DOHH2 (cell line): ENCODE data around the gene AHRR.

Source experiments
- H3F3A ChIP-seq: fragments of 200-600 bp; sonication (generic), shearing (Covaris generic); 2 replicates; pipeline ENCODE4 v1.6.0; 2016; ENCODE audit warnings: antibody characterized with exemption, mild to moderate bottlenecking; ENCODE audit not compliant: control insufficient read depth, insufficient read depth
- H3K27ac ChIP-seq: fragments of 200-600 bp; sonication (generic); 2 replicates; pipeline ENCODE4 v1.5.1; 2014; ENCODE audit warnings: low read depth, mild to moderate bottlenecking, low read length, moderate library complexity
- H3K27me3 ChIP-seq: fragments of 200-600 bp; sonication (generic); 2 replicates; pipeline ENCODE4 v1.6.1; 2014; ENCODE audit warnings: mild to moderate bottlenecking, low read length, mixed read lengths; ENCODE audit not compliant: control insufficient read depth
- H3K36me3 ChIP-seq: fragments of 200-600 bp; sonication (generic); 2 replicates; pipeline ENCODE4 v1.6.1; 2014; ENCODE audit warnings: mild to moderate bottlenecking, low read length, moderate library complexity, mixed read lengths; ENCODE audit not compliant: control insufficient read depth
- H3K4me1 ChIP-seq: fragments of 200-600 bp; sonication (generic); 2 replicates; pipeline ENCODE4 v1.6.1; 2014; ENCODE audit warnings: mild to moderate bottlenecking, low read length, mixed read lengths; ENCODE audit not compliant: control insufficient read depth
- H3K4me2 ChIP-seq: fragments of 200-600 bp; sonication (generic); 2 replicates; pipeline ENCODE4 v1.6.0; 2014; ENCODE audit warnings: mild to moderate bottlenecking, low read length, moderate library complexity
- H3K4me3 ChIP-seq: fragments of 200-600 bp; sonication (generic); 2 replicates; pipeline ENCODE4 v1.5.1; 2014; ENCODE audit warnings: mild to moderate bottlenecking, low read length, mixed read lengths
- H3K79me2 ChIP-seq: fragments of 200-600 bp; sonication (generic); 2 replicates; pipeline ENCODE4 v1.6.1; 2014; ENCODE audit warnings: mild to moderate bottlenecking, low read length, mixed read lengths; ENCODE audit not compliant: control insufficient read depth
- H3K9me2 ChIP-seq: fragments of 200-600 bp; sonication (generic); replicated peaks from 2 replicates; pipeline ENCODE4 v1.6.1; 2014; ENCODE audit warnings: mild to moderate bottlenecking, low read length, mixed read lengths; ENCODE audit not compliant: control insufficient read depth
- H3K9me3 ChIP-seq: fragments of 200-600 bp; sonication (generic); 2 replicates; pipeline ENCODE4 v1.6.1; 2014; ENCODE audit warnings: antibody characterized with exemption, low read length, mixed read lengths; ENCODE audit not compliant: control insufficient read depth, insufficient read depth
- H4K20me1 ChIP-seq: fragments of 200-600 bp; sonication (generic); 2 replicates; pipeline ENCODE4 v1.6.0; 2014; ENCODE audit warnings: low read depth, mild to moderate bottlenecking, antibody characterized with exemption, low read length, moderate library complexity; ENCODE audit not compliant: control insufficient read depth, insufficient read depth
- CTCF ChIP-seq: fragments of 200-600 bp; sonication (generic); IDR thresholded peaks from one replicate; pipeline ENCODE4 v1.5.1; 2014; ENCODE audit warnings: antibody characterized with exemption, mild to moderate bottlenecking, low read depth, low read length; ENCODE audit not compliant: poor library complexity, severe bottlenecking
- EZH2phosphoT487 ChIP-seq: fragments of 200-600 bp; sonication (generic); IDR thresholded peaks from 2 replicates; pipeline ENCODE4 v1.6.1; 2017; ENCODE audit warnings: borderline replicate concordance, mild to moderate bottlenecking, antibody characterized with exemption, low read length, moderate library complexity, mixed read lengths

The AHRR gene

GRCh38 chr5:326109-326508, 4.6 kb downstream of the AHRR start:
- H3K79me2 ChIP-seq, result no peaks in the 10 kb centered on the region
- no peaks in the 10 kb centered on the region for H3K9me3 ChIP-seq
- no peak for TF ChIP-seq CTCF
- H3K4me3 ChIP-seq, result no peak overlapping the region
- no peaks in the 10 kb centered on the region for H3K9me2 ChIP-seq
- no peak overlapping the region for H3K27ac ChIP-seq
- H3K36me3 ChIP-seq, result no peaks in the 10 kb centered on the region
- H3K27me3 ChIP-seq, result no peaks in the 10 kb centered on the region
- no peak overlapping the region for H3K4me2 ChIP-seq
- H4K20me1 ChIP-seq, result no peaks in the 10 kb centered on the region
- H3F3A ChIP-seq, result peaks cover 7% of the 10 kb centered on the region; the same call in 1 of the 2 replicates
- H3K4me1 ChIP-seq, result peaks cover 33% of the 10 kb centered on the region

GRCh38 chr5:329121-329735, 7.7 kb downstream of the AHRR start:
- H3K9me3 ChIP-seq, result no peaks in the 10 kb centered on the region
- H3K4me3 ChIP-seq, result no peak overlapping the region
- no peaks in the 10 kb centered on the region for H3K36me3 ChIP-seq
- no peaks in the 10 kb centered on the region for H3K9me2 ChIP-seq
- no peaks in the 10 kb centered on the region for H3K27me3 ChIP-seq
- H4K20me1 ChIP-seq, result no peaks in the 10 kb centered on the region
- H3K4me2 ChIP-seq, result no peak overlapping the region
- H3K4me1 ChIP-seq, result peaks cover 21% of the 10 kb centered on the region
- no peaks in the 10 kb centered on the region for H3K79me2 ChIP-seq
- H3F3A ChIP-seq, result no peaks in the 10 kb centered on the region
- TF ChIP-seq CTCF, result no peak
- TF ChIP-seq EZH2phosphoT487, result no peak
- no peak overlapping the region for H3K27ac ChIP-seq

GRCh38 chr5:329768-330167, 8.3 kb downstream of the AHRR start:
- H3K4me1 ChIP-seq, result peaks cover 21% of the 10 kb centered on the region
- no peaks in the 10 kb centered on the region for H4K20me1 ChIP-seq
- H3K4me3 ChIP-seq, result no peak overlapping the region
- no peaks in the 10 kb centered on the region for H3K27me3 ChIP-seq
- TF ChIP-seq CTCF, result no peak
- no peak for TF ChIP-seq EZH2phosphoT487
- no peak overlapping the region for H3K4me2 ChIP-seq
- no peaks in the 10 kb centered on the region for H3K9me3 ChIP-seq
- H3K36me3 ChIP-seq, result no peaks in the 10 kb centered on the region
- no peaks in the 10 kb centered on the region for H3K9me2 ChIP-seq
- H3F3A ChIP-seq, result no peaks in the 10 kb centered on the region
- H3K79me2 ChIP-seq, result no peaks in the 10 kb centered on the region
- no peak overlapping the region for H3K27ac ChIP-seq
